Activated naive CD4-positive, alpha-beta T cell treated with anti-CD3 and anti-CD28 coated beads, Interleukin-2, amount 50 U/mL, for 24 hours (primary cell): ENCODE results near the gene GGNBP2.

Source experiments
- H3K27ac Mint-ChIP-seq: one replicate; pipeline ENCODE4 v1.8.0; 2021; ENCODE audit warnings: mild to moderate bottlenecking, mixed read lengths
- H3K27me3 Mint-ChIP-seq: one replicate; pipeline ENCODE4 v1.8.0; 2021; ENCODE audit warnings: mixed read lengths
- H3K36me3 Mint-ChIP-seq: one replicate; pipeline ENCODE4 v1.8.0; 2021; ENCODE audit warnings: mixed read lengths
- H3K4me1 Mint-ChIP-seq: one replicate; pipeline ENCODE4 v1.8.0; 2021; ENCODE audit warnings: mixed read lengths
- H3K4me3 Mint-ChIP-seq: one replicate; pipeline ENCODE4 v1.8.0; 2021; ENCODE audit warnings: mild to moderate bottlenecking, mixed read lengths
- H3K9me3 Mint-ChIP-seq: one replicate; pipeline ENCODE4 v1.8.0; 2021; ENCODE audit warnings: mixed read lengths

The GGNBP2 gene

DNA sequence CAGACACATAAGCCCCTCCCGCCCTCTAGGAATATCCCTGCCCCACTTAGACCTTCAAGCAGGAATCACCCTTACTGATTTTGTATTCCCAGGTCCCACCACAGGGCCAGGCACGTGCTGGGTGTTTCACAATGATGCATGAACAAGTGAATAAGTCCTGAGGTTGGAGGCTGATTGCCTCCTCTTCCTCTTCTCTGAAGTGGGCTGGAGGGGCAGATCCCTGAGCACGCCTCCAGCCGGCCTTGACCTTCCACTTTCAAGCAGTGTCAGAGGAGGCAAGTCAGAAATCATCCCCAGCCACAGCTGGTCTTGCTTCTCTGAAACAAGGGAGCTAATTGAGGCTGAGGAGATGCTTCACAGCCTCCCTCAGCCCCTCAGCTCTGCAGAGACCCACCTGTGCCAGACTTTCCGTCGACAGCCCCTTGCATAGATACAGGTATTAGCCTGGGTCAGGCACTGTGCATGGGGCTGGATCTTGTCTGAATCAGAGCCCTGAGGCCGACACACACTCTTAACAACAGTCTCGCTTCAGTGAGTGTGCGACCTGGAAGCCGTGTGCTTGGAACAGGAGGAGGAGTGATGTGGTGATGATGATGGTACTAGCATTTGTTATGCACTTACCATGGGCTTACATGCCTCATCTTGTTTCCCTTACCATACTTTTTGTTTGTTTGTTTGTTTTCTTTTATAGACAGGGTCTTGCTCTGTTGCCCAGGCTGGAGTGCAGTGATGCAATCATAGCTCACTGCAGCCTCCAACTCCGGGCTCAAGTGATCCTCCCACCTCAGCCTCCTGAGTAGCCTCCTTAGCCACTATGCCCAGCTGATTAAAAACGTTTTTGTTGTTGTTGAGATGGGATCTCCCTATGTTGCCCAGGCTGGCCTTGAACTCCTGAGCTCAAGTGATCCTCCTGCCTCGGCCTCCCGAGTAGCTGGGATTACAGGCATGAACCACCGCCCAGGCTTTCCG is 71.6 kb downstream of the GGNBP2 start:
- H3K27me3 Mint-ChIP-seq, result no peaks in the 10 kb centered on the region
- no peaks in the 10 kb centered on the region for H3K9me3 Mint-ChIP-seq
- no peaks in the 10 kb centered on the region for H3K36me3 Mint-ChIP-seq
- no peaks in the 10 kb centered on the region for H3K4me1 Mint-ChIP-seq
- H3K4me3 Mint-ChIP-seq, result no peak overlapping the region
- no peak overlapping the region for H3K27ac Mint-ChIP-seq

DNA sequence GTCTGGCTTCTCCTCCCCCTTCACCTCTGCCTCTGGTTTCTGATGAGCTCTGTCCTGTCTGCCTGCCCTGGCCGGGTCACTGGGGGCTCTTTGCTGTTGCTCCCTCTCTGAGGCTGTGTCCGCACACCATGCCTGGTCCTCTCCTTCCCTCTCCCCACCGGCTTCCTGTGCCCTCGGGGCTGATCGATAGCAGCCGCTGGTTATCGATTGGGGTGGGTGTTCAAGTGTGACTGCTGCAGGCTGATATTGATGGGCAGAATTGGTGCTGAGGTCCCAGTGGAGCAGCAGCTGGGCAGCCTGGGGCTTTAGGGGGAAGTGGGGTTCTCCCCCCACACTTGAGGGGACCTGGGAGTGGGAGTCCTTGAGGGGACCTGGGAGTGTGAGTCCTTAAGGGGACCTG is 73.1 kb downstream of the GGNBP2 start:
- Mint-ChIP-seq H3K9me3 (no peaks in the 10 kb centered on the region), H3K27me3 (no peaks in the 10 kb centered on the region), H3K36me3 (no peaks in the 10 kb centered on the region), H3K4me3 (no peak overlapping the region), H3K27ac (no peak overlapping the region), H3K4me1 (no peaks in the 10 kb centered on the region)

DNA sequence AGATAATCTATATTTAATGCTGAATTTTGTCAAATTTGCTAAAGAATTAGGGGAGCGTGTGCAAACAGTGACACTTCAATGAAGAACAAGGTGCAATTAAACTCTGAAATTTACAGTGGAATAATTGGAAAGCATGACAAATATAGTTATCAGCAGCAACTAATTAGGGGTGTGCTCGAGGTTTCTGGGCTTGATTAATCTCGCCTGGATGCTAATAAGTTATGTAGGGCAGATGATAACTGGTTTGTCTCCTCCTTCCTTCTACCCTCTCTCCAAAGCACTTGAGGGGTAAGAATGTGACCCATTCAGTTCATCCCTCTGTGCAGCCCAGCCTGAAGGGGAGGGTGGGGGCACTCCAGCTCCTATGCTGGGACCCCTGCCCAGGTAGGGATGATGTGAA is 78.6 kb downstream of the GGNBP2 start:
- H3K9me3 Mint-ChIP-seq, result no peaks in the 10 kb centered on the region
- H3K4me3 Mint-ChIP-seq, result no peak overlapping the region
- no peaks in the 10 kb centered on the region for H3K4me1 Mint-ChIP-seq
- H3K27ac Mint-ChIP-seq, result no peak overlapping the region
- no peaks in the 10 kb centered on the region for H3K36me3 Mint-ChIP-seq
- H3K27me3 Mint-ChIP-seq, result no peaks in the 10 kb centered on the region

DNA sequence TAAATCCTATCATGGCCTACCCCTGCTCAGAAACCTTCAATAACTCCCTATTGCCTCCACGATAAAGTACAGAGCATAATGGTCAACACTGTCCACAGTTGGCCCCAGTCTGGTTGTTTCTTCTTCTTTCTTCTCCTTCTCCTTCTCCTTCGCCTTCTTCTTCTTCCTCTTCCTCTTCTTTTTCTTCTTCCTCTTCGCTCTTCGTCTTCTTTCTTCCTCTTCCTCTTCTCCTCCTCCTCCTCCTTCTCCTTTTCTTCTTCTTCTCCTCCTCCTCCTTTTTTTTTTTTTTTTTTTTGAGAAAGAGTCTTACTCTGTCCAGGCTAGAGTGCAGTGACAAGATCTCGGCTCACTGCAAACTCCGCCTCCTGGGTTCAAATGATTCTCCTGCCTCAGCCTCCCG is 80.5 kb downstream of the GGNBP2 start:
- no peak overlapping the region for H3K4me3 Mint-ChIP-seq
- no peaks in the 10 kb centered on the region for H3K27me3 Mint-ChIP-seq

DNA sequence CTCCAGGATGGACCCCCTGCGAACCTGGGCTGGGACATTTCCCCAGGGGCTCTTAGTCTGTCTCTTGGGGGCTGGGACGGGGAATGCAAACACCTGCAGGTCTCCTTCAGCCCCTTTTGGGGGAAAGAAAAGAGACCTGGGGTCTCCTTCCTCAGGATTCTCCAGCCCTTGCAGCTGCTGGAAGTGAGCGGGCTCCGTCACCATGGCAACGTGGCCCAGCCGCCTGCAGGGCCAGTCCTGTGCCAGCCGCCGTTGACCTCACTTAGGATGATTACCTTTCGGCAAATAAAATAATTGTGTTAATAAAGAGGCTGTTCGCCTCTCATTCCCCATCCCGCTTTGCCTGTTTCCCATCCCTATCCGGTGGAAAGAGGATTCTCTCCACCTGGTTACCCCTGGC is 82.4 kb downstream of the GGNBP2 start:
- H3K9me3 Mint-ChIP-seq, result no peaks in the 10 kb centered on the region
- H3K27me3 Mint-ChIP-seq, result no peaks in the 10 kb centered on the region
- no peaks in the 10 kb centered on the region for H3K4me1 Mint-ChIP-seq
- no peak overlapping the region for H3K27ac Mint-ChIP-seq
- H3K4me3 Mint-ChIP-seq, result no peak overlapping the region
- no peaks in the 10 kb centered on the region for H3K36me3 Mint-ChIP-seq

More for the DNA sequence above, 80.5 kb downstream of the GGNBP2 start:
- Mint-ChIP-seq H3K4me1 (no peaks in the 10 kb centered on the region), H3K36me3 (no peaks in the 10 kb centered on the region), H3K27ac (no peak overlapping the region), H3K9me3 (no peaks in the 10 kb centered on the region)

DNA sequence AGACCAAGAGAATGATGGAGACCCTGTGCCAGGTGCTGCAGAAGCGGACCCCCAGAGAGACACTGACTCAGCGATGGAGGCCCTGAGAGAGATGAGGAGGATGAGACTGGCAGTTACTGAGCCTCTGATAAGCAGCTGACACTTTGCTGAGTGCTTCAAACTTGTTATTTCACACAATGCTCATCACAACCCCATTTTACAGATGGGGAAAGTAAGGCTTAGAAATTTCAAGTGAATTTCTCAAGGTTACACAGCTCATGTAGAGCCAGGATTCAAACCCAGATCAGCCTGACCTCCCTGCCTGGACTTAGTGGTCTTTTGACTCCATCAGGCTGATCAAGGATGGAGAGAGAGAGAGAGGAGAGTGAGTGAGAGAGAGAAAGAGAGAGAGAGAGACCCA is 83.9 kb downstream of the GGNBP2 start:
- peak overlapping the region; percentile 31 for H3K27ac Mint-ChIP-seq
- H3K4me3 Mint-ChIP-seq, result no peak overlapping the region
- peaks cover 3% of the 10 kb centered on the region for H3K27me3 Mint-ChIP-seq
- H3K9me3 Mint-ChIP-seq, result no peaks in the 10 kb centered on the region
- H3K36me3 Mint-ChIP-seq, result no peaks in the 10 kb centered on the region
- no peaks in the 10 kb centered on the region for H3K4me1 Mint-ChIP-seq

DNA sequence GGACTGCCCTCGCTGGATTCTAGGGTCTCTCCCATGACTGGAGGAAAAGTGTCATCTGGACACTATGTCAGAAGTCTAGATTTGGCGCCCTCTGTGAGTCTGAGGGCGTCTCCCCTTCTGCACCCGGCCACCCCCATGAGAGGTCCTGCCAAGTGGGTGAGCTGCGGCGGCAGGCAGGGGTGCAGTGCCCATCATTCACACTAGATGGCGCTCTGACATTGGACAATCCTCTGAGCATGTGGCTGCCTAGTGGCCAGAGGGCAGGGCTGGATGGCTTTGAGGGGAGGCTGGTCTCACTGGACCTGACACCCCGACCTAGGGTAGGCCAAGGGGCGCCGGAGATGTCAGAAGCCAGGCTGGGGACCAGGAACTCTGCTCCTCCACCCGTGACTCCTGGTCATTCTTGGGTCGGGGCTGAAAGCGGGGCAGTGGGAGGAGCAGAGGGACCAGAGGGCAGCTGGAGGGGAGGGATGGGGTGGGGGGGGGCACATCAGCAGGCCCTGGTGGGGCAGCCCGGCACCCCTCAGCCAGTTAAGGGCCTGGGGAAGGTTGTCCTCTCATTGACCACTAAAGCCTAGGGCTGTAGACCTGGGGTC is 84.6 kb downstream of the GGNBP2 start:
- Mint-ChIP-seq H3K4me3 (no peak overlapping the region), H3K4me1 (no peaks in the 10 kb centered on the region), H3K27ac (no peak overlapping the region), H3K36me3 (no peaks in the 10 kb centered on the region), H3K9me3 (no peaks in the 10 kb centered on the region), H3K27me3 (peaks cover 3% of the 10 kb centered on the region)

DNA sequence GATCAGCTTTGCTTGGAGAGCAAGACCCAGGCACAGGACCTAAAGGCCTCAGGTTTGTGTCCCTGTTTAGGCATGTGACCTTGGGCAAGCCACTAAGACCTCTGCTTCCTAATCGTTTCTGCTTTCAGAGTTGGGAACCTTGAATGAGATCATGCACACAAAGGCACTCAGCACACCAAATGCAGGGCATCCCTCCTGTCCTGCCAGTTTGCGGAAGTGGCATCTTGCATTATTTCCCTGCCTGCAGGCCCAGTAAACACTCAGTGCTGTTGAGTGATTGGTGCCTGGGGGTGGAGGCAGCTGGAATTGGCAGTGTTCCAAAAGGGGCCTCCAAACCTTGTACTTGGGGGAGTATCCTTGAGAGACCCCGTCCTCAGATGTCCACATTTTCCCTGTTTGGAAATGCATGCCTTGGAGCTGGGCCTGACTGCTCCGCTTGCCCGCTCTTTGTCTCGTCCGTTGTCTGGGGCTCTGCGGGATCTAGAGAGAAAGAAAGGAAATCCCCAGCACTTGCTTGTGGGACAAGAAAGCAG is 85.3 kb downstream of the GGNBP2 start:
- Mint-ChIP-seq H3K27me3 (peaks cover 3% of the 10 kb centered on the region), H3K27ac (no peak overlapping the region), H3K36me3 (no peaks in the 10 kb centered on the region), H3K4me3 (no peak overlapping the region), H3K9me3 (no peaks in the 10 kb centered on the region), H3K4me1 (no peaks in the 10 kb centered on the region)

DNA sequence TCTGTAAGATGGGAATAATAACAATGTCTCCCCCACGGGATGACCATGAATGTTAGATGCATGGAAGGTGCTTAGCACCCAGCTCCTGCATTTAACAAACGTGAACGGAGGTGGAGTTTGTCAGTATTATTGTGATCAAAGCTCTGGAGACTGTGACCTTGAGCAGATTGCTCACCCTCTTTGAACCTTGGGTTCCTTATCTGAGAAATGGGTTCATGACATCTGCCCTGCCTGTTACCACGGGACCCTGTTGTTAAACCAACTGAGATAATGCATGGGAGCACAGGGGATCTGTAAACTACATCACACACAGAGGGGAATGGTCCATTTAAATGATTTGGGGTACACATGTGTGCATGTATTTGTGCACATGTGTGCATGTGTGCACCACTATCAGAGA is 86.3 kb downstream of the GGNBP2 start:
- no peak overlapping the region for H3K4me3 Mint-ChIP-seq
- no peak overlapping the region for H3K27ac Mint-ChIP-seq
- no peaks in the 10 kb centered on the region for H3K4me1 Mint-ChIP-seq
- no peaks in the 10 kb centered on the region for H3K36me3 Mint-ChIP-seq
- H3K27me3 Mint-ChIP-seq, result peaks cover 3% of the 10 kb centered on the region
- H3K9me3 Mint-ChIP-seq, result no peaks in the 10 kb centered on the region

DNA sequence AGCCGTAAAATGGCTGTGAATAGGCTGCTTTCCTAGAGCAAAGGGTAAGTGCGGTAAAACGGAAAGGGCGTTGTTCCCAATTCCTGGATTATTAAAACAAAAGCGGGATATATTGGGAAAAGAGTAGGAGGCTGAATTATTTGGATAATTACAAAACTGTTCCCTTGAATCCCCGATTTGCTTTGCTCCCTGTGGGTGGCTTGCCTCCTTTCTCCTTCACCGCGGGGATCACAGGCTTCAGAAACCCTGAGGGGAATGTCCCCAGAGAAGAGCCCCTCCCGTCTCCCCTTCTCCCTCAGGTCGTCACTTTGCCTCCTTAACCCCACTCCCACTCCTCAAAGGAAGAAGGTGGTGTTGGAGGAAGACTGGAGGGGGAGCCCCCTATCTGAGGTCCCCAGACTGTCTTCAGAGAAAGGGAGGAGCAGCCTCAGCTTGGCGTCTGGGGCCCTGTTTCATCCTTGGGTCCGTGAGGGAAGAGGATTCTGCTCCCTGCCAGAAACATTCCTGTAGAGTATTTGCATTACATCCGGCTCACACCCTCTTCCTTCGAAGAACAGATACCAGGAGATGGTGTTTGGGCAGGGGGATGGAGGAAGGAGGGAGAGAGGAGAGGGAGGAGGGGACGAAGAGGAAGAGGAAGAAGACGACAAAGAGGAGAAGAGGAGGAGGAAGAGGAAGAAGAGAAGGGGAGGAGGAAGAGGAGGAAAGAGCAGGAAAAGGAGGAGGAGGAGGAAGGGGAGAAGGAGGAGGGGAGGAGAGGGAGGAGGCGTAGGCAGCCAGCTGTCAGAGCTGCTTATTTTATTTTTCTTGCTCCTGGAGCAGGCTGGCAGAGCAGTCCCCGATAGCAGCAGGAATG is 88.4 kb downstream of the GGNBP2 start:
- Mint-ChIP-seq H3K9me3 (no peaks in the 10 kb centered on the region), H3K27me3 (peaks cover 3% of the 10 kb centered on the region)

More for the DNA sequence above, 88.4 kb downstream of the GGNBP2 start:
- no peaks in the 10 kb centered on the region for H3K36me3 Mint-ChIP-seq
- H3K4me1 Mint-ChIP-seq, result peaks cover 3% of the 10 kb centered on the region
- H3K4me3 Mint-ChIP-seq, result no peak overlapping the region
- H3K27ac Mint-ChIP-seq, result no peak overlapping the region
